ENCODE results near the gene NETO1. TPM values are rescaled to one million over a fixed set of nuclear protein-coding genes. Genes with fewer than 3 reads are reported as not detected.

NETO1 gene
- total RNA-seq, 1 donor from 2014 or later: 19.8 TPM

GRCh38 chr18:72742002-72742401 is 125.8 kb downstream of the NETO1 start:
- Histone ChIP-seq H3K4me3 (ENCODE audit: insufficient read depth, low read depth, low read length) (no peak overlapping the region), H4K20me1 (ENCODE audit: insufficient read depth, low read length) (no peaks in the 10 kb centered on the region), H3K36me3 (ENCODE audit: insufficient read depth, low read length) (no peaks in the 10 kb centered on the region), H3K4me1 (ENCODE audit: insufficient read depth, low read length) (no peaks in the 10 kb centered on the region), H3K27me3 (ENCODE audit: insufficient read depth, low read length) (no peaks in the 10 kb centered on the region), H3K9me3 (ENCODE audit: insufficient read depth, low read depth, low read length) (no peaks in the 10 kb centered on the region), H2AFZ (ENCODE audit: low read depth, low read length) (no peak overlapping the region), H3K4me2 (ENCODE audit: low read length) (no peak overlapping the region), H3K79me2 (ENCODE audit: insufficient read depth, low read length) (no peaks in the 10 kb centered on the region), H3K9ac (ENCODE audit: low read length) (no peak overlapping the region), H3K27ac (ENCODE audit: low read depth, low read length) (no peak overlapping the region)
- Mint-ChIP-seq H3K4me1 (ENCODE audit: low read depth, unreplicated experiment) (peaks cover 14% of the 10 kb centered on the region), H3K4me3 (ENCODE audit: unreplicated experiment) (peak overlapping the region; percentile 51), H3K9me3 (ENCODE audit: unreplicated experiment) (no peaks in the 10 kb centered on the region), H3K36me3 (ENCODE audit: low read depth, unreplicated experiment) (no peaks in the 10 kb centered on the region), H3K27ac (ENCODE audit: unreplicated experiment) (peak overlapping the region; percentile 97), H3K27me3 (ENCODE audit: low read depth, unreplicated experiment) (no peaks in the 10 kb centered on the region)
- FAIRE-seq: no peak
- TF ChIP-seq, protein P1, sequence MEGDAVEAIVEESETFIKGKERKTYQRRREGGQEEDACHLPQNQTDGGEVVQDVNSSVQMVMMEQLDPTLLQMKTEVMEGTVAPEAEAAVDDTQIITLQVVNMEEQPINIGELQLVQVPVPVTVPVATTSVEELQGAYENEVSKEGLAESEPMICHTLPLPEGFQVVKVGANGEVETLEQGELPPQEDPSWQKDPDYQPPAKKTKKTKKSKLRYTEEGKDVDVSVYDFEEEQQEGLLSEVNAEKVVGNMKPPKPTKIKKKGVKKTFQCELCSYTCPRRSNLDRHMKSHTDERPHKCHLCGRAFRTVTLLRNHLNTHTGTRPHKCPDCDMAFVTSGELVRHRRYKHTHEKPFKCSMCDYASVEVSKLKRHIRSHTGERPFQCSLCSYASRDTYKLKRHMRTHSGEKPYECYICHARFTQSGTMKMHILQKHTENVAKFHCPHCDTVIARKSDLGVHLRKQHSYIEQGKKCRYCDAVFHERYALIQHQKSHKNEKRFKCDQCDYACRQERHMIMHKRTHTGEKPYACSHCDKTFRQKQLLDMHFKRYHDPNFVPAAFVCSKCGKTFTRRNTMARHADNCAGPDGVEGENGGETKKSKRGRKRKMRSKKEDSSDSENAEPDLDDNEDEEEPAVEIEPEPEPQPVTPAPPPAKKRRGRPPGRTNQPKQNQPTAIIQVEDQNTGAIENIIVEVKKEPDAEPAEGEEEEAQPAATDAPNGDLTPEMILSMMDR (IDR thresholded peaks at IDR 0.05; ENCODE audit: insufficient read depth, low read depth, low read length): no peak
- DNase-seq (ENCODE audit: low read depth): no peak

DNA sequence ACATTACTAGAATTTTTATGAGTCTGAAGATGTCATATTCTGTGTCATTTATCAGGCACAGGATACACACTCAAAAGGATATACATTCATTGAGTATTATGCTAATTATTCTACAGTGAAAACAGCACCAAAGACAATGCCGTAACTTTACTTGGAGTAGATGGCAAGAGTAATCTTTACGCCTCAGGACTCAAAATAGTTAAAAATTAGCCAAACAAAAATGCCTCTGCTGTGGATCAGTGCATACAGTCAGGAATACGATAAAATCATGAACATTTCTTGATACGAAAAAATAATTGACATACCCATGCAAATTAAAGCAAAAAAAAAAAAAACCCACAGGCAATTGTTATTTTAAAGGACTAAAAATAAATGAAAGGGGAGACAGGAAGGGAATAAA is 129.7 kb downstream of the NETO1 start:
- H3K27ac Mint-ChIP-seq (ENCODE audit: unreplicated experiment): no peak overlapping the region
- Histone ChIP-seq H2AFZ (ENCODE audit: low read depth, low read length) (no peak overlapping the region), H3K27ac (ENCODE audit: low read depth, low read length) (no peak overlapping the region), H3K4me1 (ENCODE audit: insufficient read depth, low read length) (no peaks in the 10 kb centered on the region), H3K79me2 (ENCODE audit: insufficient read depth, low read length) (no peaks in the 10 kb centered on the region), H3K4me3 (ENCODE audit: insufficient read depth, low read depth, low read length) (no peak overlapping the region), H3K27me3 (ENCODE audit: insufficient read depth, low read length) (no peaks in the 10 kb centered on the region), H3K4me2 (ENCODE audit: low read length) (no peak overlapping the region), H3K9ac (ENCODE audit: low read length) (no peak overlapping the region), H3K9me3 (ENCODE audit: insufficient read depth, low read depth, low read length) (no peaks in the 10 kb centered on the region), H4K20me1 (ENCODE audit: insufficient read depth, low read length) (no peaks in the 10 kb centered on the region), H3K36me3 (ENCODE audit: insufficient read depth, low read length) (no peaks in the 10 kb centered on the region)
- no peaks in the 10 kb centered on the region for H3K27me3 Mint-ChIP-seq (ENCODE audit: low read depth, unreplicated experiment)
- no peak overlapping the region for H3K4me3 Mint-ChIP-seq (ENCODE audit: unreplicated experiment)
- TF ChIP-seq, protein P1 (IDR thresholded peaks at IDR 0.05; ENCODE audit: insufficient read depth, low read depth, low read length): no peak
- TF ChIP-seq EZH2 (IDR thresholded peaks at IDR 0.05; ENCODE audit: insufficient read depth, low read length): no peak
- FAIRE-seq (no peak), DNase-seq (ENCODE audit: low read depth) (no peak)
- no peaks in the 10 kb centered on the region for H3K36me3 Mint-ChIP-seq (ENCODE audit: low read depth, unreplicated experiment)
- no peaks in the 10 kb centered on the region for H3K9me3 Mint-ChIP-seq (ENCODE audit: unreplicated experiment)
- H3K4me1 Mint-ChIP-seq (ENCODE audit: low read depth, unreplicated experiment): peaks cover 12% of the 10 kb centered on the region

GRCh38 chr18:72727776-72728175 is 140.0 kb downstream of the NETO1 start:
- no peak for FAIRE-seq
- H2AFZ ChIP-seq (ENCODE audit: low read depth, low read length): no peak overlapping the region
- no peak overlapping the region for H3K27ac Mint-ChIP-seq (ENCODE audit: unreplicated experiment)
- H3K79me2 ChIP-seq (ENCODE audit: insufficient read depth, low read length): no peaks in the 10 kb centered on the region
- no peak overlapping the region for H3K9ac ChIP-seq (ENCODE audit: low read length)
- peaks cover 3% of the 10 kb centered on the region for H3K4me1 Mint-ChIP-seq (ENCODE audit: low read depth, unreplicated experiment)
- DNase-seq (ENCODE audit: low read depth): no peak
- no peaks in the 10 kb centered on the region for H3K36me3 ChIP-seq (ENCODE audit: insufficient read depth, low read length)
- H3K36me3 Mint-ChIP-seq (ENCODE audit: low read depth, unreplicated experiment): no peaks in the 10 kb centered on the region
- no peak overlapping the region for H3K4me3 ChIP-seq (ENCODE audit: insufficient read depth, low read depth, low read length)
- no peaks in the 10 kb centered on the region for H3K27me3 ChIP-seq (ENCODE audit: insufficient read depth, low read length)
- H3K9me3 ChIP-seq (ENCODE audit: insufficient read depth, low read depth, low read length): no peaks in the 10 kb centered on the region
- H3K4me3 Mint-ChIP-seq (ENCODE audit: unreplicated experiment): no peak overlapping the region
- H3K4me2 ChIP-seq (ENCODE audit: low read length): no peak overlapping the region
- H3K27me3 Mint-ChIP-seq (ENCODE audit: low read depth, unreplicated experiment): no peaks in the 10 kb centered on the region
- peaks cover 9% of the 10 kb centered on the region for H3K9me3 Mint-ChIP-seq (ENCODE audit: unreplicated experiment)
- no peaks in the 10 kb centered on the region for H3K4me1 ChIP-seq (ENCODE audit: insufficient read depth, low read length)
- no peak for TF ChIP-seq EZH2 (IDR thresholded peaks at IDR 0.05; ENCODE audit: insufficient read depth, low read length)
- TF ChIP-seq, protein P1 (IDR thresholded peaks at IDR 0.05; ENCODE audit: insufficient read depth, low read depth, low read length): no peak
- H4K20me1 ChIP-seq (ENCODE audit: insufficient read depth, low read length): no peaks in the 10 kb centered on the region
- no peak overlapping the region for H3K27ac ChIP-seq (ENCODE audit: low read depth, low read length)

All from astrocyte (in vitro differentiated cells and primary cell).